ACHN (cell line): ENCODE results near the gene ENOX2.
"Not testable (repeated sequence)": the region's sequence is repeated elsewhere in the genome, so short reads cannot be mapped to it uniquely, and the experiment has no call there.

Source experiments
- DNase-seq: peaks from one replicate; pipeline ENCODE4 v3.0.0-alpha.2; 2015
- in situ Hi-C: cut with HindIII; loops from 2 replicates; pipeline ENCODE4 v1.10.0; 2017; ENCODE audit warnings: low sequenced_read_pairs, low pct_ligation_motif_present, low pct_unique_long_range_greater_than_20kb

The ENOX2 gene

DNA sequence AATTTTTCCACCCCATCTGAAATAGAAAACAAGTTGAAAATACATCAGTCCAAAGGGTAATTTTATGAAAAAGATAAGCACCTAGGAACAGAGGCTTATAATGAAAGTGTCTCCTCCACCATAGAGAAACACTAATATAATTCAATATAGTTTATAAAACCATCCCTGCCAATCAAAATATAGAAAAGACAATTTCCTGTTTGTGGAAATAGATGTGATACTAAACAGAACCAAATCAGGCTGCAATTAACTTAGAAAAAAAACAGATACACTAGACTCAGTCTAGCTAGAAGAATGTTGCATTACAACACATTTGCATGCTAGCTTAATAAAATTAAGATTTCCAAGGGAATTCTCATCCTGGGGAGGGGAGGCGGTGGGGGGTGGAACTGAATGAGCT lies 68.2 kb downstream of the ENOX2 start:
- in situ Hi-C loops = no loop called here
- DNase-seq = no peak

DNA sequence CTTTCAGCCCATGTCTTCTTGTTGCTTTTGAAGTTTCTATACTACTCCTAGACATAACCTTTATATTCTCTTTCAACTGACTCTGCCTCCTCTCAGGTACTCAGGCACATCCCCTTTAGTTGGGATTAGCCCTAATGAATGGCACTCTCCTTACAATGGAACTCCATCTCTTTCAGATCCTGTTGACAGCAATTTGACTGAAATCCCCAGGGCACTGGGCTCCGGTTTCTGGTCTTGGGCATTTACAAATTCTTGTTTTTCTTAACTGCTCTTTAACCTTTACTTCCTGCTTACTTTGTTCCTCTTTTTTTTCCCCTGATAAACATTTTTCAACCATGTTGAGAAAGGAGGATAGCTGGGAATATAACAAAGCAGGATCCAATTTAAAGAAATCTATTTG lies 68.9 kb downstream of the ENOX2 start:
- in situ Hi-C loops = no loop called here

DNA sequence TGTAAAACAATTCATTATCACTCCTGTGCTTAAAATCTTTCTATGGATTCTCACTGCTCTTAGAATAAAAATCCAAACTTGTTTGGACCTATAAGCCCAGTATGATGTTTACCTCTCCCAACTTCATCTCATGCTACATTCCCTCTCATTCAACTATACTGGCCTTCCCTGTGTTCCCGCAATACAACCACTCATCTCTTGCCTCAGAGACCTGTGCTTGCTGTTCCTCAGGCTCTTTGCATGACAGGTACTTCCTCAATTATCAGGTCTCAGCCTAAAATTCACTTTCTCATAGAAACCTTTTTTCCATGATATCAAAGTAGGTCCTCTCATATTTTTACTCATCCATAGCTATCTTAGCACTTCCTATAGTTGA lies 71.7 kb downstream of the ENOX2 start:
- DNase-seq = no peak
- in situ Hi-C loops = no loop called here

More for the DNA sequence above, 68.9 kb downstream of the ENOX2 start:
- no peak for DNase-seq

- in situ Hi-C loops = no loop called here
- DNase-seq = no peak
These were observed 72.2 kb downstream of the ENOX2 start for GRCh38 chrX:130830599-130831346.

GRCh38 chrX:130829526-130830515 lies 73.2 kb downstream of the ENOX2 start:
- in situ Hi-C loops = no loop called here
- no peak for DNase-seq

- no peak for DNase-seq
- in situ Hi-C loops = no loop called here
These were observed 74.4 kb downstream of the ENOX2 start for GRCh38 chrX:130828641-130829040.

DNA sequence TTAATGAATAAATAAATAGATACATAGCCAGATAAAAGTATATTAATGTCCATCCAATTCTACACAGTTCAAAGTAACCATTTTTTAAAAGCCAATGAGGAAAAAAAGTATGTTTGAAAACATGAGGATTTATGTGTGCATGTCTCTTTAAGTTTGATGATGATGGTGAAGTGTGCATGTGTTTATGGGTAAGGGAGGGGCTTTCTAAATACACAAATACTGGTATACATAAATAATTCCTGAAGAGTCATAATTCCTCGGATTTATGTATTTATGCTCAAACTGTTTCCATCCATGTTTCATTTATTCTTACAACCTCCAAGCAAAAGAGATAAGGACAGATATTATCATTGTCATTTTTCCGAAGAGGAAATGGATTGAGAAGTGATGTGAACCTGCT lies 75.4 kb downstream of the ENOX2 start:
- in situ Hi-C loops = no loop called here
- no peak for DNase-seq

GRCh38 chrX:130826249-130826648 lies 76.8 kb downstream of the ENOX2 start:
- DNase-seq = no peak
- in situ Hi-C loops = no loop called here

DNA sequence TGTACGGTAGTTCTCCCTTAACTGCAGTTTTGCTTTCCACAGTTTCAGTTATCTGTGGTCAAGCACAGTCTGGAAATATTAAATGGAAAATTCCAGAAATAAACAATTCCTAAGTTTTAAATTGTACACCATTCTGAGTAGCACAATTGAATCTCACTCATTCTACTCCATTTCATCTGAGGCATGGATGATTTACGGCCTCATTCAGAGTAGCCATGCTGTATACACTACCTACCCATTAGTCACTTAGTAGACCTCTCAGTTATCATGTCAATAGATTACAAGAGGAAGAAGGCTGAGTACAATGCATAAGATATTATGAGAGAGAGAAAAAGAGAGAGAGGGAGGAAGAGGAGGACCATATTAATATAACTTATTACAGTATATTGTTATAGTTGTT lies 77.5 kb downstream of the ENOX2 start:
- DNase-seq = no peak
- in situ Hi-C loops = no loop called here

GRCh38 chrX:130819367-130819766 lies 83.6 kb downstream of the ENOX2 start:
- DNase-seq, in situ Hi-C loops: not testable (repeated sequence)

GRCh38 chrX:130813932-130814331 lies 89.1 kb downstream of the ENOX2 start:
- DNase-seq, in situ Hi-C loops: not testable (repeated sequence)

DNA sequence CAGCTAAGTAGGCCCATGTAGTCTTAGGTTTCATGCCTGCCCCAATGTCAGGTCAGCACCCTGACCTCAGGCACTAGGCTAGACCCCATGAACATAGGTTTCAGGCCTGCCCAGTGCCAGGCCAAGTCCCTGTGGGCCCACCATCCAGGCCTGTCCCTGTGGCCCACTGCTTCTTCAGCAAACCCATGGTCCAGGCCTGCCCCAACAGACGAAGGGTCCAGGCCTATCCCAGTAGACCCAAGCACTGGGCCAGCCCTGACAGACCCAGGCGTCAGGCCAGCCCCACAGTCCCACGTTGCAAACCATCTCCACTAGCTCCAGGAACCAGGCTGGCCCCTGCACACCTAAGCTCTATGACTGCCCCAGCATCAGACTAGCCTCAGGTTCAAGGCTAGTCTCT lies 92.4 kb downstream of the ENOX2 start:
- in situ Hi-C loops = no loop called here
- DNase-seq = no peak

- no peak for DNase-seq
- in situ Hi-C loops = no loop called here
These were observed 97.1 kb downstream of the ENOX2 start for GRCh38 chrX:130805903-130806302.

DNA sequence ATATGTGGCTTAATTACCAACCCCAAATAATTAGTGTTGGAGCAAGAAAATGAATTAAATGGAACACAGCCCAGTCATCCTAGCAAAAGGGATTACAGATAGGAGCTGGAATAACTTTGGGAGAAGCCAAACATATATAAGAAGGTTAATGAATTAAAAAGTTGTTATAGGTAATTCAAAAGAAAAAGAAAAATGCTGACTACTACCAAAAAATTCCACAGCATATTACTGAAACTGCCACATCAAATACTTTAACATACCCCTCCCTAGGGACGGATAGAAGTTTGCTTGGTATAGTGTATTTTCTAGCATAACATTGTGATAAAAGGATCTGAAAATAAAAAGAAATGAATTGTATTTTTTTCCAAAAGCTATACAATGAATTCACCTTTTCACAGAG lies 99.5 kb downstream of the ENOX2 start:
- DNase-seq = no peak
- in situ Hi-C loops = no loop called here

DNA sequence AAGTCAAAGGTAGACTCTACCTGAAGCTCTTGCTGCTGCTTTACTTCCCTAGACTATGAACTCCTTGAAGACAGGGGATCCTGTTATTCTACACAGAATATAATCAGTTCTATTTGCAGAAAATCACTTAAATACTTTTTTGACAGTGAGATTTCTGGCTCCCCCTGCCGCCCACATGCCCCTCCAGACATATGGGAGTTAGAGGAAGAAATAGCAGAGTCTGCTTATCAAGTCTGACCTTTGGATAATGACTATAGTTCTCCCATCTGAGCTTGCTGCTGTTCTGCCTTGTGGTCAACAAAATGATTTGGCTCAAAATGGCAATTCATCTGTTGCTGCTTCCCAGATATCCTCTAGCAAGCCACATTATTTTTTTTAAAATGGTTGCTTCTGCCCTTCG lies 101.1 kb downstream of the ENOX2 start:
- no peak for DNase-seq
- in situ Hi-C loops = no loop called here

- no peak for DNase-seq
- in situ Hi-C loops = no loop called here
These were observed 103.6 kb downstream of the ENOX2 start for GRCh38 chrX:130799393-130799792.

- in situ Hi-C loops = no loop called here
- DNase-seq = no peak
These were observed 109.0 kb downstream of the ENOX2 start for GRCh38 chrX:130793975-130794374.

- in situ Hi-C loops, DNase-seq: not testable (repeated sequence)
These were observed 111.1 kb downstream of the ENOX2 start for GRCh38 chrX:130791870-130792269.

DNA sequence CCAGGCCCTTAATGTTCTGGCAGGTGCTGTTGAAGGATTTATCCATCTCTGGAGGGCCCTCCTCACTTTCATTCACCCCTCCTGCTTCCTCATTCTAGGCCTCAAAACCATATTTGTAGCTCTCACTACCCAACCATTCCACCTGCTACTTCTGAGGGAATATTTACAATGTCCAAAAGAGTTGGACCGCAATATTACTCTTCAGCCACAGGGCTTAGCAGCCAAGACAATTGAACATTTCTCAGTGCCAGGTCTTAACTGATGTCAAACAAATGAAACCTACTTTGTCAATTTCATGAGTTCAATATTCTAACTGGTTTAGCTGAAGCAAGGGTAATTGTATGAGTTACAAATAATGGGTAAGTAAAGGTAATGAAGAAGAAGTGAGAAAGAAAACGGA lies 113.2 kb downstream of the ENOX2 start:
- in situ Hi-C loops = no loop called here
- DNase-seq = no peak
